Right atrium auricular region (tissue), 2 donors: Measurements from ENCODE around the gene REEP3. TPM values are rescaled to one million over a fixed set of nuclear protein-coding genes. Genes with fewer than 3 reads are reported as not detected.

Experiments used
- DNase-seq: peaks from one replicate; pipeline ENCODE4 v3.0.0-alpha.2; 2019; ENCODE audit warnings: low spot score
- H3K27ac ChIP-seq, 2 donors: fragments of 200-600 bp; sonication (generic); 1 replicate in 1 of 2; 2 replicates in 1 of 2; pipeline ENCODE4 v1.5.1; 2016 to 2019
- H3K27me3 ChIP-seq, 2 donors: fragments of 200-600 bp; sonication (generic); one replicate each; pipeline versions ENCODE4 v1.5.1 to v1.6.0; 2017 to 2019
- H3K36me3 ChIP-seq: fragments of 200-600 bp; sonication (generic); one replicate; pipeline ENCODE4 v1.5.1; 2016
- H3K4me1 ChIP-seq, 2 donors: fragments of 200-600 bp; sonication (generic); one replicate each; pipeline versions ENCODE4 v1.5.1 to v1.6.0; 2017 to 2019
- H3K4me3 ChIP-seq, 2 donors: fragments of 200-600 bp; sonication (generic); 1 replicate in 1 of 2; 2 replicates in 1 of 2; pipeline ENCODE4 v1.5.1; 2017 to 2019; ENCODE audit warnings: mild to moderate bottlenecking in 1 of 2, moderate library complexity in 1 of 2
- H3K9me3 ChIP-seq, 2 donors: fragments of 200-600 bp; sonication (generic); one replicate each; pipeline ENCODE4 v1.5.1; 2019
- CTCF ChIP-seq, 2 donors: fragments of 200-600 bp; sonication (generic); IDR thresholded peaks; one replicate each; pipeline ENCODE4 v1.5.1; 2019; ENCODE audit warnings: antibody characterized with exemption in 2 of 2
- total RNA-seq, 2 donors: library from RNA; depleted of rRNA; stranded (reverse); fragments of >200 nt; gene quantifications; one replicate each; pipeline ENCODE4 v1.1.0, GENCODE V29; 2016

REEP3 gene
- total RNA-seq, 2 donors from 2014 or later, result 41.4 to 42.7 TPM

- no peaks in the 10 kb centered on the region for H3K27me3 ChIP-seq
- no peak for TF ChIP-seq CTCF (IDR thresholded peaks at IDR 0.05)
- no peak for DNase-seq
- peaks cover 0 to 21% of the 10 kb centered on the region in 2 donors for H3K4me1 ChIP-seq
- H3K4me3 ChIP-seq, result no peak overlapping the region
- no peaks in the 10 kb centered on the region for H3K36me3 ChIP-seq
- no peaks in the 10 kb centered on the region for H3K9me3 ChIP-seq
- no peak overlapping the region for H3K27ac ChIP-seq
Measured at GRCh38 chr10:63544418-63544817, 23.2 kb downstream of the REEP3 start.

- Histone ChIP-seq H3K9me3 (no peaks in the 10 kb centered on the region), H3K36me3 (no peaks in the 10 kb centered on the region), H3K27me3 (no peaks in the 10 kb centered on the region), H3K27ac (no peak overlapping the region), H3K4me1 (peaks cover 0 to 29% of the 10 kb centered on the region in 2 donors), H3K4me3 (no peak overlapping the region)
- no peak for DNase-seq
- no peak for TF ChIP-seq CTCF (IDR thresholded peaks at IDR 0.05)
Measured at GRCh38 chr10:63547628-63548360, 26.6 kb downstream of the REEP3 start.

- no peak overlapping the region for H3K4me3 ChIP-seq
- H3K4me1 ChIP-seq, result peaks cover 0 to 28% of the 10 kb centered on the region in 2 donors
- no peak overlapping the region for H3K27ac ChIP-seq
- H3K27me3 ChIP-seq, result no peaks in the 10 kb centered on the region
- no peaks in the 10 kb centered on the region for H3K36me3 ChIP-seq
- no peaks in the 10 kb centered on the region for H3K9me3 ChIP-seq
- no peak for DNase-seq
- no peak for TF ChIP-seq CTCF (IDR thresholded peaks at IDR 0.05)
Measured at GRCh38 chr10:63548860-63549259, 27.7 kb downstream of the REEP3 start.

GRCh38 chr10:63549810-63550209 lies 28.6 kb downstream of the REEP3 start:
- Histone ChIP-seq H3K9me3 (no peaks in the 10 kb centered on the region), H3K36me3 (no peaks in the 10 kb centered on the region), H3K4me1 (peaks cover 0 to 19% of the 10 kb centered on the region in 2 donors), H3K4me3 (no peak overlapping the region), H3K27ac (no peak overlapping the region), H3K27me3 (no peaks in the 10 kb centered on the region)
- no peak for DNase-seq
- no peak for TF ChIP-seq CTCF (IDR thresholded peaks at IDR 0.05)

- no peak overlapping the region for H3K27ac ChIP-seq
Measured at GRCh38 chr10:63553031-63553430, 31.8 kb downstream of the REEP3 start.

More at GRCh38 chr10:63553031-63553430, 31.8 kb downstream of the REEP3 start:
- no peak for TF ChIP-seq CTCF (IDR thresholded peaks at IDR 0.05)
- no peaks in the 10 kb centered on the region for H3K36me3 ChIP-seq
- no peak overlapping the region for H3K4me3 ChIP-seq
- H3K9me3 ChIP-seq, result no peaks in the 10 kb centered on the region
- H3K27me3 ChIP-seq, result no peaks in the 10 kb centered on the region
- H3K4me1 ChIP-seq, result peaks cover 0 to 14% of the 10 kb centered on the region in 2 donors
- no peak for DNase-seq
